Measurements from ENCODE around the gene ZBTB45.

The ZBTB45 gene

DNA sequence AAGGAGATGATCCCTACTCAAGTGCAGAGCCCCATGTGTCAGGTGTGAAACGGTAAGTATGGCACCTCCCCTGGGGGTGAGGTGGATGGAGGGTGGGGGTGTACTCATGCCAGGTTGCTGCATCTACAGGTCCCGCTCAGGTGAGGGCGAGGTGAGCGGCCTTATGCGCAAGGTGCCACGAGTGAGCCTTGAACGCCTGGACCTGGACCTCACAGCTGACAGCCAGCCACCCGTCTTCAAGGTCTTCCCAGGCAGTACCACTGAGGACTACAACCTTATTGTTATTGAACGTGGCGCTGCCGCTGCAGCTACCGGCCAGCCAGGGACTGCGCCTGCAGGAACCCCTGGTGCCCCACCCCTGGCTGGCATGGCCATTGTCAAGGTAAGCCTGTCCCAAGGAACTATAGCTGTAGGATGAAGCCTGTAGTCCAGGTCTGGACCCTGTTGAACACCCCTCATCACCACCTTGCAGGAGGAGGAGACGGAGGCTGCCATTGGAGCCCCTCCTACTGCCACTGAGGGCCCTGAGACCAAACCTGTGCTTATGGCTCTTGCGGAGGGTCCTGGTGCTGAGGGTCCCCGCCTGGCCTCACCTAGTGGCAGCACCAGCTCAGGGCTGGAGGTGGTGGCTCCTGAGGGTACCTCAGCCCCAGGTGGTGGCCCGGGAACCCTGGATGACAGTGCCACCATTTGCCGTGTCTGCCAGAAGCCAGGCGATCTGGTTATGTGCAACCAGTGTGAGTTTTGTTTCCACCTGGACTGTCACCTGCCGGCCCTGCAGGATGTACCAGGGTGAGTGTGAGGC, 29.5 kb upstream of the ZBTB45 start:
- no peak for ATAC-seq
- TF ChIP-seq SNAI2 (CRISPR knock-in tag; IDR thresholded peaks at IDR 0.05) (no peak), ZFP30 (CRISPR knock-in tag; IDR thresholded peaks at IDR 0.05) (no peak)

DNA sequence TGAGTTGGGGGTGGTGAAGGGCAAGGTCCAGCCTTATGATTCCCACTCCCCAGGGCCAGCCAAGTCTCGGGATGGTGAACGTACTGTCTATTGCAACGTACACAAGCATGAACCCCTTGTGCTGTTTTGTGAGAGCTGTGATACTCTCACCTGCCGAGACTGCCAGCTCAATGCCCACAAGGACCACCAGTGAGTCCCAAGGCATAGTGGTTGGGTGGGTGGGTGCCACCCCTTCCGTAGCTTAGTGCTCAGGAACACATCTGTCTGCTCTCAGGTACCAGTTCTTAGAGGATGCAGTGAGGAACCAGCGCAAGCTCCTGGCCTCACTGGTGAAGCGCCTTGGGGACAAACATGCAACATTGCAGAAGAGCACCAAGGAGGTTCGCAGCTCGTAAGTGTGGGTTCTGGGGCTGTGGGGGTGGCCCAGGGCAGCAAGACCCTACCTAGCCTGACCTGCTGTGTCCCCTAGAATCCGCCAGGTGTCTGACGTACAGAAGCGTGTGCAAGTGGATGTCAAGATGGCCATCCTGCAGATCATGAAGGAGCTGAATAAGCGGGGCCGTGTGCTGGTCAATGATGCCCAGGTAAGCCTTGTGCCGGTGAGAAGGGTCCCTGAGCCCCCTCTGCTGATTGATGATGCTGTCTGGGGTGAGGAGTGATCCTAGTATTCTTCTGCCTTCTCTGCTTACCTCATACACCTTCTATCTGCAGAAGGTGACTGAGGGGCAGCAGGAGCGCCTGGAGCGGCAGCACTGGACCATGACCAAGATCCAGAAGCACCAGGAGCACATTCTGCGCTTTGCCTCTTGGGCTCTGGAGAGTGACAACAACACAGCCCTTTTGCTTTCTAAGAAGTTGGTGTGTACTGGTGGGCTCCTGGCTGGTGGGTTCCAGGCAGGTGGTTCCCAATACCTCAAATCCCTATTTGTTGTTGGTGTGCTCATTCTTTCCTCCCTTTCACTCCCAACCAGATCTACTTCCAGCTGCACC, 28.0 kb upstream of the ZBTB45 start:
- ATAC-seq, result no peak
- TF ChIP-seq, protein P1, sequence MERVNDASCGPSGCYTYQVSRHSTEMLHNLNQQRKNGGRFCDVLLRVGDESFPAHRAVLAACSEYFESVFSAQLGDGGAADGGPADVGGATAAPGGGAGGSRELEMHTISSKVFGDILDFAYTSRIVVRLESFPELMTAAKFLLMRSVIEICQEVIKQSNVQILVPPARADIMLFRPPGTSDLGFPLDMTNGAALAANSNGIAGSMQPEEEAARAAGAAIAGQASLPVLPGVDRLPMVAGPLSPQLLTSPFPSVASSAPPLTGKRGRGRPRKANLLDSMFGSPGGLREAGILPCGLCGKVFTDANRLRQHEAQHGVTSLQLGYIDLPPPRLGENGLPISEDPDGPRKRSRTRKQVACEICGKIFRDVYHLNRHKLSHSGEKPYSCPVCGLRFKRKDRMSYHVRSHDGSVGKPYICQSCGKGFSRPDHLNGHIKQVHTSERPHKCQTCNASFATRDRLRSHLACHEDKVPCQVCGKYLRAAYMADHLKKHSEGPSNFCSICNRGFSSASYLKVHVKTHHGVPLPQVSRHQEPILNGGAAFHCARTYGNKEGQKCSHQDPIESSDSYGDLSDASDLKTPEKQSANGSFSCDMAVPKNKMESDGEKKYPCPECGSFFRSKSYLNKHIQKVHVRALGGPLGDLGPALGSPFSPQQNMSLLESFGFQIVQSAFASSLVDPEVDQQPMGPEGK (CRISPR knock-in tag; IDR thresholded peaks at IDR 0.05; ENCODE audit: borderline replicate concordance), result no peak
- TF ChIP-seq ZNF565 (CRISPR knock-in tag; conservative IDR thresholded peaks at IDR 0.05; ENCODE audit: low read depth), result no peak
- no peak for TF ChIP-seq OSR1 (CRISPR knock-in tag; IDR thresholded peaks at IDR 0.05)
- TF ChIP-seq BACH2 (CRISPR knock-in tag; IDR thresholded peaks at IDR 0.05; ENCODE audit: borderline replicate concordance), result no peak
- TF ChIP-seq TCF4 (CRISPR knock-in tag; IDR thresholded peaks at IDR 0.05; ENCODE audit: borderline replicate concordance), result no peak
- no peak for TF ChIP-seq SNAI2 (CRISPR knock-in tag; IDR thresholded peaks at IDR 0.05)
- TF ChIP-seq, protein P2, sequence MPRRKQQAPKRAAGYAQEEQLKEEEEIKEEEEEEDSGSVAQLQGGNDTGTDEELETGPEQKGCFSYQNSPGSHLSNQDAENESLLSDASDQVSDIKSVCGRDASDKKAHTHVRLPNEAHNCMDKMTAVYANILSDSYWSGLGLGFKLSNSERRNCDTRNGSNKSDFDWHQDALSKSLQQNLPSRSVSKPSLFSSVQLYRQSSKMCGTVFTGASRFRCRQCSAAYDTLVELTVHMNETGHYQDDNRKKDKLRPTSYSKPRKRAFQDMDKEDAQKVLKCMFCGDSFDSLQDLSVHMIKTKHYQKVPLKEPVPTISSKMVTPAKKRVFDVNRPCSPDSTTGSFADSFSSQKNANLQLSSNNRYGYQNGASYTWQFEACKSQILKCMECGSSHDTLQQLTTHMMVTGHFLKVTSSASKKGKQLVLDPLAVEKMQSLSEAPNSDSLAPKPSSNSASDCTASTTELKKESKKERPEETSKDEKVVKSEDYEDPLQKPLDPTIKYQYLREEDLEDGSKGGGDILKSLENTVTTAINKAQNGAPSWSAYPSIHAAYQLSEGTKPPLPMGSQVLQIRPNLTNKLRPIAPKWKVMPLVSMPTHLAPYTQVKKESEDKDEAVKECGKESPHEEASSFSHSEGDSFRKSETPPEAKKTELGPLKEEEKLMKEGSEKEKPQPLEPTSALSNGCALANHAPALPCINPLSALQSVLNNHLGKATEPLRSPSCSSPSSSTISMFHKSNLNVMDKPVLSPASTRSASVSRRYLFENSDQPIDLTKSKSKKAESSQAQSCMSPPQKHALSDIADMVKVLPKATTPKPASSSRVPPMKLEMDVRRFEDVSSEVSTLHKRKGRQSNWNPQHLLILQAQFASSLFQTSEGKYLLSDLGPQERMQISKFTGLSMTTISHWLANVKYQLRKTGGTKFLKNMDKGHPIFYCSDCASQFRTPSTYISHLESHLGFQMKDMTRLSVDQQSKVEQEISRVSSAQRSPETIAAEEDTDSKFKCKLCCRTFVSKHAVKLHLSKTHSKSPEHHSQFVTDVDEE (CRISPR knock-in tag; IDR thresholded peaks at IDR 0.05), result no peak
- TF ChIP-seq, protein P3, sequence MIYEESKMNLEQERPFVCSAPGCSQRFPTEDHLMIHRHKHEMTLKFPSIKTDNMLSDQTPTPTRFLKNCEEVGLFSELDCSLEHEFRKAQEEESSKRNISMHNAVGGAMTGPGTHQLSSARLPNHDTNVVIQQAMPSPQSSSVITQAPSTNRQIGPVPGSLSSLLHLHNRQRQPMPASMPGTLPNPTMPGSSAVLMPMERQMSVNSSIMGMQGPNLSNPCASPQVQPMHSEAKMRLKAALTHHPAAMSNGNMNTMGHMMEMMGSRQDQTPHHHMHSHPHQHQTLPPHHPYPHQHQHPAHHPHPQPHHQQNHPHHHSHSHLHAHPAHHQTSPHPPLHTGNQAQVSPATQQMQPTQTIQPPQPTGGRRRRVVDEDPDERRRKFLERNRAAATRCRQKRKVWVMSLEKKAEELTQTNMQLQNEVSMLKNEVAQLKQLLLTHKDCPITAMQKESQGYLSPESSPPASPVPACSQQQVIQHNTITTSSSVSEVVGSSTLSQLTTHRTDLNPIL (CRISPR knock-in tag; IDR thresholded peaks at IDR 0.05; ENCODE audit: low read depth), result no peak
- TF ChIP-seq ZNF70 (CRISPR knock-in tag; IDR thresholded peaks at IDR 0.05), result no peak
- TF ChIP-seq ARNTL (CRISPR knock-in tag; IDR thresholded peaks at IDR 0.05; ENCODE audit: borderline replicate concordance, low read depth), result no peak
- TF ChIP-seq ISL1 (CRISPR knock-in tag; IDR thresholded peaks at IDR 0.05), result no peak
- TF ChIP-seq, protein P4, sequence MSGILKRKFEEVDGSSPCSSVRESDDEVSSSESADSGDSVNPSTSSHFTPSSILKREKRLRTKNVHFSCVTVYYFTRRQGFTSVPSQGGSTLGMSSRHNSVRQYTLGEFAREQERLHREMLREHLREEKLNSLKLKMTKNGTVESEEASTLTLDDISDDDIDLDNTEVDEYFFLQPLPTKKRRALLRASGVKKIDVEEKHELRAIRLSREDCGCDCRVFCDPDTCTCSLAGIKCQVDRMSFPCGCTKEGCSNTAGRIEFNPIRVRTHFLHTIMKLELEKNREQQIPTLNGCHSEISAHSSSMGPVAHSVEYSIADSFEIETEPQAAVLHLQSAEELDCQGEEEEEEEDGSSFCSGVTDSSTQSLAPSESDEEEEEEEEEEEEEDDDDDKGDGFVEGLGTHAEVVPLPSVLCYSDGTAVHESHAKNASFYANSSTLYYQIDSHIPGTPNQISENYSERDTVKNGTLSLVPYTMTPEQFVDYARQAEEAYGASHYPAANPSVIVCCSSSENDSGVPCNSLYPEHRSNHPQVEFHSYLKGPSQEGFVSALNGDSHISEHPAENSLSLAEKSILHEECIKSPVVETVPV (CRISPR knock-in tag; IDR thresholded peaks at IDR 0.05), result no peak
- no peak for TF ChIP-seq TOX (CRISPR knock-in tag; IDR thresholded peaks at IDR 0.05; ENCODE audit: borderline replicate concordance)
- TF ChIP-seq ZFP3 (CRISPR knock-in tag; IDR thresholded peaks at IDR 0.05), result no peak
- no peak for TF ChIP-seq GLIS3 (CRISPR knock-in tag; IDR thresholded peaks at IDR 0.05)
- TF ChIP-seq ESRRG (CRISPR knock-in tag; IDR thresholded peaks at IDR 0.05), result no peak
- no peak for TF ChIP-seq ZFP30 (CRISPR knock-in tag; IDR thresholded peaks at IDR 0.05)

DNA sequence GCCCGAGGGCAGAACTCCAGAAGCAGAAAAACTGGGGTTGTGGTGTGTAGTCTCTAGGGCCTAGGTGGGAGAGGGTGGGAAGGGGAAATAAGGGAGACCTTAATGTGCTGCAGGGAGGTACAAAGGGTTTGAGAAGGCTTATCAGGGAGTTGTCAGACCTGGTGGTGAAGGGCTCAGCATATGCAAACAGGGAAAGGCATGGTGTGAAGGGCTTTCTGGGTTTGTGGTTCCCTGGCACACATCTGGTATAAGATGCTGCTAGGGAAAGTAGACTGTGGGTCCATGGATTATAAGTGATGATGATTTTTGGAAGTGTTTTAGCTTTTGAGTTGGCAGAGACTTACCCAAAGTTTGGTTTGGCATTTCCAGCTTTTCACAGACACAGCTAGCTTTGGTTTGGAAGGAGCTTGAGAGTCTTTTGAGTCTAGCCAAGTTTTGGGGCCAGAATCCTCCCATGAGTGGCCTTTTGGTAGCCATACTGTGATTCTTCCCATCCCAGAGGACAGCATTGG, 26.5 kb upstream of the ZBTB45 start:
- TF ChIP-seq, protein P5, sequence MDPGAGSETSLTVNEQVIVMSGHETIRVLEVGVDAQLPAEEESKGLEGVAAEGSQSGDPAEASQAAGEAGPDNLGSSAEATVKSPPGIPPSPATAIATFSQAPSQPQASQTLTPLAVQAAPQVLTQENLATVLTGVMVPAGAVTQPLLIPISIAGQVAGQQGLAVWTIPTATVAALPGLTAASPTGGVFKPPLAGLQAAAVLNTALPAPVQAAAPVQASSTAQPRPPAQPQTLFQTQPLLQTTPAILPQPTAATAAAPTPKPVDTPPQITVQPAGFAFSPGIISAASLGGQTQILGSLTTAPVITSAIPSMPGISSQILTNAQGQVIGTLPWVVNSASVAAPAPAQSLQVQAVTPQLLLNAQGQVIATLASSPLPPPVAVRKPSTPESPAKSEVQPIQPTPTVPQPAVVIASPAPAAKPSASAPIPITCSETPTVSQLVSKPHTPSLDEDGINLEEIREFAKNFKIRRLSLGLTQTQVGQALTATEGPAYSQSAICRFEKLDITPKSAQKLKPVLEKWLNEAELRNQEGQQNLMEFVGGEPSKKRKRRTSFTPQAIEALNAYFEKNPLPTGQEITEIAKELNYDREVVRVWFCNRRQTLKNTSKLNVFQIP (CRISPR knock-in tag; IDR thresholded peaks at IDR 0.05; ENCODE audit: borderline replicate concordance, low read depth), result no peak
- TF ChIP-seq SNAI2 (CRISPR knock-in tag; IDR thresholded peaks at IDR 0.05) (no peak), ISL1 (CRISPR knock-in tag; IDR thresholded peaks at IDR 0.05) (no peak), ESRRG (CRISPR knock-in tag; IDR thresholded peaks at IDR 0.05) (no peak), ZNF565 (CRISPR knock-in tag; conservative IDR thresholded peaks at IDR 0.05; ENCODE audit: low read depth) (no peak), CSDC2 (CRISPR knock-in tag; IDR thresholded peaks at IDR 0.05) (no peak), ZC3H10 (CRISPR knock-in tag; IDR thresholded peaks at IDR 0.05) (no peak), ZFP30 (CRISPR knock-in tag; IDR thresholded peaks at IDR 0.05) (no peak), ZFP3 (CRISPR knock-in tag; IDR thresholded peaks at IDR 0.05) (no peak)
- TF ChIP-seq, protein P2 (CRISPR knock-in tag; IDR thresholded peaks at IDR 0.05), result no peak
- TF ChIP-seq, protein P4 (CRISPR knock-in tag; IDR thresholded peaks at IDR 0.05), result no peak
- ATAC-seq, result no peak

Measured in SK-N-SH treated with all-trans-retinoic acid at 6 μM for 48 hours (cell line).